CD14-positive monocyte (primary cell): Measurements from ENCODE around the gene CHN2. TPM values are rescaled to one million over a fixed set of nuclear protein-coding genes. Genes with fewer than 3 reads are reported as not detected.

Experiments
- DNase-seq, 3 donors: peaks; one replicate each; pipeline ENCODE4 v3.0.0-alpha.2; 2011 to 2022
- H2AFZ ChIP-seq: 2 replicates; pipeline ENCODE4 v1.6.0; 2012; ENCODE audit warnings: mild to moderate bottlenecking, low read depth, low read length, inconsistent platforms; ENCODE audit not compliant: insufficient read depth, poor library complexity, severe bottlenecking
- H3K27ac ChIP-seq, 2 donors: 1 replicate in 1 of 2; 2 replicates in 1 of 2; pipeline ENCODE4 v1.5.1; 2012 to 2013; ENCODE audit warnings: low read length in 2 of 2, control low read depth in 1 of 2, inconsistent platforms in 1 of 2, low read depth in 1 of 2, mild to moderate bottlenecking in 1 of 2
- H3K27me3 ChIP-seq, 2 donors: one replicate each; pipeline versions ENCODE4 v1.6.0 to v1.6.1; 2011 to 2013; ENCODE audit warnings: low read length in 2 of 2; ENCODE audit not compliant: control insufficient read depth in 2 of 2, insufficient read depth in 2 of 2
- H3K36me3 ChIP-seq, 2 donors: replicated peaks in 1 of 2; 1 replicate in 1 of 2; 2 replicates in 1 of 2; pipeline versions ENCODE4 v1.5.1 to v1.6.1; 2012 to 2013; ENCODE audit warnings: low read length in 2 of 2, control low read depth in 1 of 2, inconsistent platforms in 1 of 2, mild to moderate bottlenecking in 1 of 2; ENCODE audit not compliant: insufficient read depth in 2 of 2, control insufficient read depth in 1 of 2
- H3K4me1 ChIP-seq, 2 donors: 1 replicate in 1 of 2; 2 replicates in 1 of 2; pipeline versions ENCODE4 v1.5.1 to v1.6.1; 2012 to 2013; ENCODE audit warnings: low read length in 2 of 2, control low read depth in 1 of 2, inconsistent platforms in 1 of 2, mild to moderate bottlenecking in 1 of 2, moderate library complexity in 1 of 2; ENCODE audit not compliant: insufficient read depth in 2 of 2, control insufficient read depth in 1 of 2
- H3K4me2 ChIP-seq: replicated peaks from 2 replicates; pipeline ENCODE3; 2012; ENCODE audit warnings: low read length, moderate library complexity, mild to moderate bottlenecking; ENCODE audit not compliant: poor library complexity, severe bottlenecking; ENCODE audit errors: extremely low read depth
- H3K4me3 ChIP-seq, 3 experiments: fragments of 200-600 bp in 1 of 3; sonication (generic) in 1 of 3; replicated peaks in 1 of 3; 1 replicate in 2 of 3; 2 replicates in 1 of 3; pipeline ENCODE4 v1.5.1; 2011 to 2013; ENCODE audit warnings: low read length in 3 of 3, mild to moderate bottlenecking in 3 of 3, control low read depth in 2 of 3, low read depth in 2 of 3, inconsistent platforms in 1 of 3, moderate library complexity in 1 of 3
- H3K79me2 ChIP-seq: 2 replicates; pipeline ENCODE4 v1.6.0; 2012; ENCODE audit warnings: mild to moderate bottlenecking, control low read depth, inconsistent platforms, low read length, moderate library complexity; ENCODE audit not compliant: insufficient read depth
- H3K9ac ChIP-seq: 2 replicates; pipeline ENCODE4 v1.6.0; 2017; ENCODE audit warnings: low read length, mild to moderate bottlenecking; ENCODE audit not compliant: insufficient read depth, poor library complexity, severe bottlenecking
- H3K9me3 ChIP-seq, 2 donors: replicated peaks in 1 of 2; 1 replicate in 1 of 2; 2 replicates in 1 of 2; pipeline versions ENCODE4 v1.5.1 to v1.6.1; 2012 to 2013; ENCODE audit warnings: low read length in 2 of 2, control low read depth in 1 of 2; ENCODE audit not compliant: control insufficient read depth in 1 of 2, insufficient read depth in 1 of 2
- H4K20me1 ChIP-seq: 2 replicates; pipeline ENCODE4 v1.6.0; 2012; ENCODE audit warnings: mild to moderate bottlenecking, low read length, control low read depth, moderate library complexity; ENCODE audit not compliant: insufficient read depth
- H3K27ac Mint-ChIP-seq, 7 donors: one replicate each; pipeline ENCODE4 v1.8.0; 2020; ENCODE audit warnings: mild to moderate bottlenecking in 7 of 7, mixed read lengths in 7 of 7, moderate library complexity in 6 of 7, inconsistent platforms in 2 of 7
- H3K27me3 Mint-ChIP-seq, 3 donors: one replicate each; pipeline ENCODE4 v1.8.0; 2021 to 2022; ENCODE audit warnings: low read depth in 3 of 3, mild to moderate bottlenecking in 3 of 3, mixed read lengths in 3 of 3, moderate library complexity in 3 of 3, inconsistent platforms in 1 of 3
- H3K36me3 Mint-ChIP-seq, 2 donors: one replicate each; pipeline ENCODE4 v1.8.0; 2020; ENCODE audit warnings: mixed read lengths in 2 of 2, inconsistent platforms in 1 of 2, mild to moderate bottlenecking in 1 of 2
- H3K4me1 Mint-ChIP-seq: one replicate; pipeline ENCODE4 v1.8.0; 2020; ENCODE audit warnings: mild to moderate bottlenecking, mixed read lengths
- H3K4me3 Mint-ChIP-seq, 2 donors: one replicate each; pipeline ENCODE4 v1.8.0; 2020; ENCODE audit warnings: mild to moderate bottlenecking in 2 of 2, mixed read lengths in 2 of 2, moderate library complexity in 1 of 2
- H3K9me3 Mint-ChIP-seq, 7 donors: one replicate each; pipeline ENCODE4 v1.8.0; 2020 to 2022; ENCODE audit warnings: mixed read lengths in 7 of 7, mild to moderate bottlenecking in 6 of 7, moderate library complexity in 6 of 7, inconsistent platforms in 2 of 7
- CTCF ChIP-seq: fragments of 200-600 bp; IDR thresholded peaks from one replicate; pipeline ENCODE4 v1.8.0; 2022; ENCODE audit warnings: antibody characterized with exemption, mild to moderate bottlenecking
- WGBS: methylation state at CpG from one replicate; pipeline ENCODE4 v1.1.5; 2013; ENCODE audit warnings: missing lambda C conversion rate; ENCODE audit not compliant: insufficient coverage; 5-methylcytosine and 5-hydroxymethylcytosine counted together
- intact Hi-C, 2 donors: fragments of 100-400 bp; cut with micrococcal nuclease; formaldehyde crosslinking; loops; one replicate each; pipeline versions ENCODE4 v1.15.0 to v1.15.1; 2023
- polyA plus RNA-seq, 3 donors: library from polyadenylated mRNA; depleted of rRNA in 1 of 3; unstranded in 2 of 3; stranded (reverse) in 1 of 3; fragments of 300-500 nt in 2 of 3; fragments of >200 nt in 1 of 3; fragmentation: Illumina TruSeq in 2 of 3; gene quantifications; 1 replicate in 2 of 3; 2 replicates in 1 of 3; pipeline ENCODE4 v1.2.3, GENCODE V29; 2012 to 2021

CHN2 gene
- polyA plus RNA-seq, 3 donors = 26.6 to 66.5 (median 44.8) TPM

GRCh38 chr7:29482056-29482455 is 287.5 kb downstream of the CHN2 start:
- H3K27me3 Mint-ChIP-seq = peaks cover 0 to 7% (median 2%) of the 10 kb centered on the region in 3 donors
- H3K4me1 ChIP-seq = peaks cover 0 to 3% of the 10 kb centered on the region in 2 donors
- H3K27ac Mint-ChIP-seq = no peak overlapping the region
- H3K4me3 Mint-ChIP-seq = no peak overlapping the region
- no peaks in the 10 kb centered on the region for H3K9me3 Mint-ChIP-seq
- TF ChIP-seq CTCF = no peak
- peaks cover 5% of the 10 kb centered on the region for H3K4me1 Mint-ChIP-seq
- H3K9me3 ChIP-seq = no peaks in the 10 kb centered on the region
- no peak overlapping the region for H3K4me3 ChIP-seq
- no peaks in the 10 kb centered on the region for H3K79me2 ChIP-seq
- no peak for DNase-seq
- H3K27ac ChIP-seq = no peak overlapping the region
- no peaks in the 10 kb centered on the region for H3K27me3 ChIP-seq
- H3K4me2 ChIP-seq = no peak overlapping the region
- H3K36me3 ChIP-seq = no peaks in the 10 kb centered on the region
- H3K36me3 Mint-ChIP-seq = peaks cover 7 to 21% of the 10 kb centered on the region in 2 donors
- intact Hi-C loops = no loop called here
- H2AFZ ChIP-seq = no peak overlapping the region
- peaks cover 35% of the 10 kb centered on the region for H4K20me1 ChIP-seq
- WGBS = 100% methylated on average over 1 of the region's 4 CpGs
- no peak overlapping the region for H3K9ac ChIP-seq

GRCh38 chr7:29483219-29484104 is 288.9 kb downstream of the CHN2 start:
- H3K9ac ChIP-seq = no peak overlapping the region

More at GRCh38 chr7:29483219-29484104, 288.9 kb downstream of the CHN2 start:
- Mint-ChIP-seq H3K36me3 (peaks cover 7 to 26% of the 10 kb centered on the region in 2 donors), H3K27ac (no peak overlapping the region), H3K27me3 (peaks cover 2 to 6% (median 5%) of the 10 kb centered on the region in 3 donors), H3K4me3 (no peak overlapping the region), H3K4me1 (peaks cover 5% of the 10 kb centered on the region), H3K9me3 (no peaks in the 10 kb centered on the region)
- no peaks in the 10 kb centered on the region for H3K36me3 ChIP-seq
- WGBS = 100% methylated on average over 3 of the region's 11 CpGs
- no peak for DNase-seq
- H3K4me3 ChIP-seq = no peak overlapping the region
- TF ChIP-seq CTCF = no peak
- intact Hi-C loops = no loop called here
- H3K9me3 ChIP-seq = no peaks in the 10 kb centered on the region
- H3K4me1 ChIP-seq = peaks cover 0 to 3% of the 10 kb centered on the region in 2 donors
- H3K79me2 ChIP-seq = no peaks in the 10 kb centered on the region
- H3K27ac ChIP-seq = no peak overlapping the region
- H2AFZ ChIP-seq = no peak overlapping the region
- peaks cover 35% of the 10 kb centered on the region for H4K20me1 ChIP-seq
- no peak overlapping the region for H3K4me2 ChIP-seq
- no peaks in the 10 kb centered on the region for H3K27me3 ChIP-seq
